ENCODE data around the gene OBSCN.

DNA sequence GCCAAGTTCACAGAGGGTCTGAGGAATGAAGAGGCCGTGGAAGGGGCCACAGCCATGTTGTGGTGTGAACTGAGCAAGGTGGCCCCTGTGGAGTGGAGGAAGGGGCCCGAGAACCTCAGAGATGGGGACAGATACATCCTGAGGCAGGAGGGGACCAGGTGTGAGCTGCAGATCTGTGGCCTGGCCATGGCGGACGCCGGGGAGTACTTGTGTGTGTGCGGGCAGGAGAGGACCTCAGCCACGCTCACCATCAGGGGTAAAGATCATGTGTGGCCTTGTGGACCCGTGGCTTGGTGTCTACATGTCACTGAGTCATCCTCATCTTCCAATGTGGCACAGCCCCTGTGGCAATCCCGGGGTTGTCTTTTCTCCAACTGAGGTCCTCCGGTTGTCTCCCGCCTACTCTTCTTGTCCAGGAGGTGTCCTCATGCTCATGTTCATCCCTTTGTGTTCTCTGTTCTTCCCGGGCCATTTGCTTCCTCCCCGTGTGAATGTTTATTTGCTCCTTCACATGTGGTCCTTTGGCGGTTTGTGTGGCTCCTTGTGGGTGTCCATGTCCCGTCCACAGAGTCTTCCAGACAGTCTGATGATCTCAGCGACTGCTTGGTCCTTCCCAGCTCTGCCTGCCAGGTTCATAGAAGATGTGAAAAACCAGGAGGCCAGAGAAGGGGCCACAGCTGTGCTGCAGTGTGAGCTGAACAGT, 84.2 kb downstream of the OBSCN start:
- TF ChIP-seq, protein P1, sequence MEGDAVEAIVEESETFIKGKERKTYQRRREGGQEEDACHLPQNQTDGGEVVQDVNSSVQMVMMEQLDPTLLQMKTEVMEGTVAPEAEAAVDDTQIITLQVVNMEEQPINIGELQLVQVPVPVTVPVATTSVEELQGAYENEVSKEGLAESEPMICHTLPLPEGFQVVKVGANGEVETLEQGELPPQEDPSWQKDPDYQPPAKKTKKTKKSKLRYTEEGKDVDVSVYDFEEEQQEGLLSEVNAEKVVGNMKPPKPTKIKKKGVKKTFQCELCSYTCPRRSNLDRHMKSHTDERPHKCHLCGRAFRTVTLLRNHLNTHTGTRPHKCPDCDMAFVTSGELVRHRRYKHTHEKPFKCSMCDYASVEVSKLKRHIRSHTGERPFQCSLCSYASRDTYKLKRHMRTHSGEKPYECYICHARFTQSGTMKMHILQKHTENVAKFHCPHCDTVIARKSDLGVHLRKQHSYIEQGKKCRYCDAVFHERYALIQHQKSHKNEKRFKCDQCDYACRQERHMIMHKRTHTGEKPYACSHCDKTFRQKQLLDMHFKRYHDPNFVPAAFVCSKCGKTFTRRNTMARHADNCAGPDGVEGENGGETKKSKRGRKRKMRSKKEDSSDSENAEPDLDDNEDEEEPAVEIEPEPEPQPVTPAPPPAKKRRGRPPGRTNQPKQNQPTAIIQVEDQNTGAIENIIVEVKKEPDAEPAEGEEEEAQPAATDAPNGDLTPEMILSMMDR (conservative IDR thresholded peaks at IDR 0.05; ENCODE audit: low read length) = no peak
- no peak for TF ChIP-seq EZH2phosphoT487 (IDR thresholded peaks at IDR 0.05; ENCODE audit: borderline replicate concordance)
